MM.1S (cell line): ENCODE data around the gene INPP5F.

Experiments used
- CTCF ChIP-seq: fragments of 300-600 bp; sonication (generic); IDR thresholded peaks from 2 replicates; pipeline ENCODE4 v1.5.1; 2016; ENCODE audit warnings: antibody characterized with exemption, low read length, mixed read lengths
- EZH2phosphoT487 ChIP-seq: fragments of 300-600 bp; sonication (generic); IDR thresholded peaks from 2 replicates; pipeline ENCODE4 v1.6.1; 2018; ENCODE audit warnings: antibody characterized with exemption, low read length

DNA sequence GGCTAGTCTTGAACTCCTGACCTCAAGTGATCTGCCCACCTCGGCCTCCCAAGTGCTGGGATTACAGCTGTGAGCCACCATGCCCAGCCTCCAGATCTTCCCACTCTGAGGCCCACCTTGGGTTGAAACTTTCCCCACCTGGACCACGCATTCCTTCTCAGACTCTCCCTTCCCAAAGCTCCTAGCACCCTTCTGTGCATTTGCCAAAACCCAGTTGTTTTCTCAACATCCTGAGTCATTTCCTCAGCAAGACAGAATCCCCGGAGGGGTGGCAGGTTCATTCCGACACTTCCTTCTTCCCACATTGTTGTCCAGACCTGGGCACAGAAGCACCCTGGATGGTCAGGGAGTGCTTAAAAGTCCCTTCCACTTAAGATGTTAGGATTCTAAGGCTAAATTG lies 45.8 kb upstream of the INPP5F start:
- TF ChIP-seq CTCF (no peak), EZH2phosphoT487 (no peak)
